Fibroblast of lung (primary cell): ENCODE data around the gene CHTF18. TPM values are rescaled to one million over a fixed set of nuclear protein-coding genes. Genes with fewer than 3 reads are reported as not detected.

ENCODE experiments used
- DNase-seq, 2 donors: peaks; one replicate each; pipeline versions ENCODE4 v3.0.0 to v3.0.0-alpha.2; 2010; ENCODE audit warnings: low read depth in 2 of 2
- H2AFZ ChIP-seq: 2 replicates; pipeline ENCODE4 v1.5.1; 2012; ENCODE audit warnings: low read length, control low read depth, inconsistent platforms
- H3K27ac ChIP-seq: 2 replicates; pipeline ENCODE4 v1.5.1; 2011; ENCODE audit warnings: low read length, control low read depth; ENCODE audit not compliant: insufficient read depth
- H3K27me3 ChIP-seq: 2 replicates; pipeline ENCODE4 v1.5.1; 2011; ENCODE audit warnings: mild to moderate bottlenecking, low read length; ENCODE audit not compliant: control insufficient read depth, insufficient read depth
- H3K36me3 ChIP-seq: 2 replicates; pipeline ENCODE4 v1.5.1; 2011; ENCODE audit warnings: low read length; ENCODE audit not compliant: control insufficient read depth, insufficient read depth
- H3K4me1 ChIP-seq: 2 replicates; pipeline ENCODE4 v1.5.1; 2011; ENCODE audit warnings: low read length; ENCODE audit not compliant: control insufficient read depth, insufficient read depth; ENCODE audit errors: extremely low read depth
- H3K4me2 ChIP-seq: 2 replicates; pipeline ENCODE4 v1.5.1; 2011; ENCODE audit warnings: low read length, control low read depth; ENCODE audit not compliant: insufficient read depth; ENCODE audit errors: extremely low read depth
- H3K4me3 ChIP-seq, 4 experiments: fragments of 200-600 bp in 1 of 4; sonication (generic) in 1 of 4; replicated peaks in 1 of 4; 2 replicates each; pipeline ENCODE4 v1.5.1; 2011 to 2016; ENCODE audit warnings: low read length in 4 of 4, low read depth in 3 of 4, mild to moderate bottlenecking in 3 of 4, control low read depth in 2 of 4, inconsistent platforms in 1 of 4, mixed read lengths in 1 of 4; ENCODE audit not compliant: insufficient read depth in 1 of 4; ENCODE audit errors: control extremely low read depth in 1 of 4
- H3K79me2 ChIP-seq: 2 replicates; pipeline ENCODE4 v1.5.1; 2012; ENCODE audit warnings: mild to moderate bottlenecking, low read length, inconsistent platforms; ENCODE audit not compliant: control insufficient read depth, insufficient read depth
- H3K9ac ChIP-seq: 2 replicates; pipeline ENCODE4 v1.5.1; 2011; ENCODE audit warnings: mild to moderate bottlenecking, low read length, control low read depth; ENCODE audit not compliant: insufficient read depth
- H3K9me3 ChIP-seq: 2 replicates; pipeline ENCODE4 v1.5.1; 2012; ENCODE audit warnings: low read depth, low read length; ENCODE audit not compliant: control insufficient read depth, insufficient read depth
- H4K20me1 ChIP-seq: 2 replicates; pipeline ENCODE4 v1.5.1; 2011; ENCODE audit warnings: low read length; ENCODE audit not compliant: control insufficient read depth, insufficient read depth; ENCODE audit errors: extremely low read depth
- CTCF ChIP-seq, 2 donors: IDR thresholded peaks in 1 of 2; conservative IDR thresholded peaks in 1 of 2; 1 replicate in 1 of 2; 2 replicates in 1 of 2; pipeline ENCODE4 v1.5.1; 2011 to 2012; ENCODE audit warnings: low read length in 2 of 2, control low read depth in 1 of 2, inconsistent platforms in 1 of 2, low read depth in 1 of 2, mild to moderate bottlenecking in 1 of 2
- EZH2 ChIP-seq: IDR thresholded peaks from 2 replicates; pipeline ENCODE4 v1.5.1; 2012; ENCODE audit warnings: low read length, control low read depth, mild to moderate bottlenecking; ENCODE audit errors: missing control alignments
- polyA plus RNA-seq, 2 donors: library from polyadenylated mRNA; depleted of rRNA in 1 of 2; stranded (reverse) in 1 of 2; unstranded in 1 of 2; fragments of >200 nt; gene quantifications; 2 replicates each; pipeline ENCODE4 v1.2.1, GENCODE V29; 2011 to 2012; ENCODE audit warnings: missing spikeins in 1 of 2
- total RNA-seq: library from RNA; depleted of rRNA; stranded (reverse); fragments of >200 nt; gene quantifications from 2 replicates; pipeline ENCODE4 v1.2.1, GENCODE V29; 2014

The CHTF18 gene
- total and polyA plus RNA-seq, 2 donors (not counting 1 experiment from before 2014, with no cell fraction given), result 1.1 to 4.3 TPM

GRCh38 chr16:766820-767640, 21.4 kb upstream of the CHTF18 start:
- no peak for DNase-seq
- no peak for TF ChIP-seq CTCF (conservative IDR thresholded peaks at IDR 0.05 in 1 of 2, IDR thresholded peaks at IDR 0.05 in 1 of 2; ENCODE audit: low read depth in 1 of 2, low read length in 2 of 2)
- TF ChIP-seq EZH2, result no peak
- no peak overlapping the region for H3K9ac ChIP-seq
- no peaks in the 10 kb centered on the region for H3K79me2 ChIP-seq
- no peak overlapping the region for H2AFZ ChIP-seq
- H3K4me3 ChIP-seq, result no peak overlapping the region
- no peaks in the 10 kb centered on the region for H3K36me3 ChIP-seq
- H3K27me3 ChIP-seq, result no peaks in the 10 kb centered on the region
- H3K4me1 ChIP-seq, result no peaks in the 10 kb centered on the region
- no peaks in the 10 kb centered on the region for H3K9me3 ChIP-seq
- H3K27ac ChIP-seq, result no peak overlapping the region
- H4K20me1 ChIP-seq, result no peaks in the 10 kb centered on the region
- H3K4me2 ChIP-seq, result no peak overlapping the region

GRCh38 chr16:767743-768235, 20.6 kb upstream of the CHTF18 start:
- H4K20me1 ChIP-seq, result no peaks in the 10 kb centered on the region
- no peaks in the 10 kb centered on the region for H3K9me3 ChIP-seq
- H3K27me3 ChIP-seq, result no peaks in the 10 kb centered on the region
- no peak overlapping the region for H3K27ac ChIP-seq
- TF ChIP-seq EZH2 (no peak), CTCF (conservative IDR thresholded peaks at IDR 0.05 in 1 of 2, IDR thresholded peaks at IDR 0.05 in 1 of 2; ENCODE audit: low read depth in 1 of 2, low read length in 2 of 2) (no peak)
- no peaks in the 10 kb centered on the region for H3K79me2 ChIP-seq
- no peak overlapping the region for H3K4me2 ChIP-seq
- no peak overlapping the region for H3K4me3 ChIP-seq
- no peak overlapping the region for H2AFZ ChIP-seq
- no peaks in the 10 kb centered on the region for H3K36me3 ChIP-seq
- H3K9ac ChIP-seq, result no peak overlapping the region
- no peak for DNase-seq
- H3K4me1 ChIP-seq, result no peaks in the 10 kb centered on the region

GRCh38 chr16:768428-768827, 20.0 kb upstream of the CHTF18 start:
- Histone ChIP-seq H3K4me3 (no peak overlapping the region), H2AFZ (no peak overlapping the region), H3K27ac (no peak overlapping the region), H3K9ac (no peak overlapping the region), H3K79me2 (no peaks in the 10 kb centered on the region), H3K36me3 (no peaks in the 10 kb centered on the region), H3K4me1 (no peaks in the 10 kb centered on the region), H3K9me3 (no peaks in the 10 kb centered on the region), H3K27me3 (no peaks in the 10 kb centered on the region), H4K20me1 (no peaks in the 10 kb centered on the region), H3K4me2 (no peak overlapping the region)
- no peak for DNase-seq
- TF ChIP-seq EZH2, result no peak
- TF ChIP-seq CTCF (conservative IDR thresholded peaks at IDR 0.05 in 1 of 2, IDR thresholded peaks at IDR 0.05 in 1 of 2; ENCODE audit: low read depth in 1 of 2, low read length in 2 of 2), result no peak
